ENCODE results near the gene C1orf116. TPM values are rescaled to one million over a fixed set of nuclear protein-coding genes. Genes with fewer than 3 reads are reported as not detected.

C1orf116 gene
- total RNA-seq, 4 donors from 2014 or later, result 52.8 to 173 (median 86.4) TPM

DNA sequence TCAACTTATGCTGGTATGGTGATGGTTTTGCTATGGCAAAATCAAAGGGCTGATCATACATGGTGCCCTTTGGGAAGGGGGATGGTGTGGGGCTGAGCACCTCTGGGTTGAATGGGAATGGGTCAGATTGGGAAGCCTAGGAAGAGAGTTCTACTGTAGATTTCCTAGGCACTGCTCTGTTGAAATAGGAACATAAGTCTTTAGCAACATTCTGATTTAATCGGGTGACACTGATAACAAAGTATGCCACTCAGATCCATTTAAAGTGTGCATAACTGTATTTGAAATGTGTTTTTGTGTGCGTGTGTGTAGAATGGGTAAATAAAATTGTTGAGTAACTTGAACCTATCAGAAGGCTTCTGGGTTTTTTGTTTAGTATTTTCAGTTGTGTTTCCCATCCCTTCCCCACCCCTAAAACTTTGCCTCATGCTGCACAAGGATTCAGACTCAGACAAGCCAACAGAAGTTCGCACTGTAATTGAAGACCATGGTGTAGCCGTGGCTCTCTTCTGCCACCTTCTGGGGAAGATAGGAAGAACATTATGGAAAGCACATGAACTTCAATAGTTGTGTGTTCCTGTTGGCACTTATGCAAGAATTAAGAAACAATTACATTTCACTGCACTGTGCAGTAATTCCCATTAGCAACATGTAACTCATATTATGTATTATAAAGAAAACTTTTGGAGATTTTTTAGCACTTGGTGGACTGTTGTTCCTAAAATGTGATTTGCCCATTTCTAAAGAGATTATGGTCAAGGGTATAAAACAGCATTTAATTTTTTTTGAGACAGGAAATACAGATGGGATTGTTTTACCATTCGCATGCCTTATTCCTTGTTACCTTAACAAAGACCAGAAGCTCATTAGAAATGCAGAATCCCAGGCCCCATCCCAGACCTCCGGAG, 45.2 kb upstream of the C1orf116 start:
- Histone ChIP-seq H3K36me3 (peaks cover 0 to 20% (median 0%) of the 10 kb centered on the region in 3 donors), H3K9me3 (no peaks in the 10 kb centered on the region), H3K4me1 (peaks cover 0 to 37% (median 11%) of the 10 kb centered on the region in 3 donors), H3K4me3 (no peak overlapping the region), H3K27me3 (no peaks in the 10 kb centered on the region), H3K27ac (no peak overlapping the region)
- TF ChIP-seq, protein P1, sequence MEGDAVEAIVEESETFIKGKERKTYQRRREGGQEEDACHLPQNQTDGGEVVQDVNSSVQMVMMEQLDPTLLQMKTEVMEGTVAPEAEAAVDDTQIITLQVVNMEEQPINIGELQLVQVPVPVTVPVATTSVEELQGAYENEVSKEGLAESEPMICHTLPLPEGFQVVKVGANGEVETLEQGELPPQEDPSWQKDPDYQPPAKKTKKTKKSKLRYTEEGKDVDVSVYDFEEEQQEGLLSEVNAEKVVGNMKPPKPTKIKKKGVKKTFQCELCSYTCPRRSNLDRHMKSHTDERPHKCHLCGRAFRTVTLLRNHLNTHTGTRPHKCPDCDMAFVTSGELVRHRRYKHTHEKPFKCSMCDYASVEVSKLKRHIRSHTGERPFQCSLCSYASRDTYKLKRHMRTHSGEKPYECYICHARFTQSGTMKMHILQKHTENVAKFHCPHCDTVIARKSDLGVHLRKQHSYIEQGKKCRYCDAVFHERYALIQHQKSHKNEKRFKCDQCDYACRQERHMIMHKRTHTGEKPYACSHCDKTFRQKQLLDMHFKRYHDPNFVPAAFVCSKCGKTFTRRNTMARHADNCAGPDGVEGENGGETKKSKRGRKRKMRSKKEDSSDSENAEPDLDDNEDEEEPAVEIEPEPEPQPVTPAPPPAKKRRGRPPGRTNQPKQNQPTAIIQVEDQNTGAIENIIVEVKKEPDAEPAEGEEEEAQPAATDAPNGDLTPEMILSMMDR (IDR thresholded peaks at IDR 0.05), result peak; percentile 63 to 94 (median 88)
- no peak for TF ChIP-seq POLR2A (IDR thresholded peaks at IDR 0.05)
- intact Hi-C loops (cut with DNase I), result no loop called here
- 38% methylated on average over 6 of the region's 6 CpGs for WGBS, 2 donors
- DNase-seq, result no peak

DNA sequence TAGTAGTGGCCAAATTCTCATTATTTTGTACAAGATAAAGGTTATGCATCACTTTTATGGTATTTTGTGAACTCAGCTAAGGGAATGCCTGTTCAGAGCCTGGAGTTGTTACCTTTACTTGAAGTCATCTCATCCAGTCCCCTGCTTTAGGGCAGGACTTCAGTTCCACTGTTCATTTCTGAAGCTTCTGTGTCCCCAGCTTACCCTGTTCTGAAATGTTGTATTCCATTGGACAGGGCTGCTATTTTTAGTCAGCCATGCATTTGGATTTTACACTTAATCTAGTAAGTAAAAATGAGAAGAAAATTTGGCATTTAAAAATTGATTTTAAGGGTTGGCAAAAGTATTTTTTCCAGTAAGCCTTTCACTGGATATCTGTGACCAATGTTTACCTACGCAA, 44.5 kb upstream of the C1orf116 start:
- WGBS, 2 donors, result 92 to 97% methylated on average over 1 of the region's 1 CpG

DNA sequence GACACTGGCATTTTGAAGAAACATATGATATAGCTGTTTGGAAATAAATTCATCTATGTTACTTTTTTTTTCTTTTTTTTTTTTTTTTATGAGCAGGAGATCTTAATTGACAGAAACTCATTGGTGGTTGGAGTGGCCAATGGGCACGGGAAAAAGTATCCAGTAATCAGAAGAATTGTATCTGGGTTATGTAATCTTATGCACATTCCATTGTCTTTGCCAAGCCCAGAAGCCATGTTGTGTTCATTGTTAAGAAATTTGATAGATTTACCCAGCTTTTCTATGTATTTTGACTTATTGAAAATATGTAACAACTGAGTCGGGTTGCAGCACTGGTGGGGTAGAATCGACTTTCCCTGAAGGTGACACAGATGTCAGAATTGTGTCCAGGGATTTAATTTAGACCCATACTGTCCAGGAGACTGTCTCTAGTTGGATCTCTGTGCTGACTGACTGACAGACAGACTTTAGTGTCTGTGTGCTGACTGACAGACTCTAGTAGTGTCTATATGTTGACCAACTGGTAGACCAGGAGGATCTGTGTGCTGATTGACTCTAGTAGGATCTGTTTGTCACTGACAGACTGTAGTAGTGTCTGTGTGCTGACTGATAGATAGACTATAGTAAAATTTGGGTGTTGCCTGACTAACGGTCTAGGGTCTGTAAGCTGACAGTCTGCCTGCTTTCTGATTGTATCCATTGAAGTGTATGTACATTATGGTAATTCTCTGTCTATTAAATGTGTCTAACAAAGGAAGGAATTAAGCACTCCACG, 43.8 kb upstream of the C1orf116 start:
- Histone ChIP-seq H3K27me3 (no peaks in the 10 kb centered on the region), H3K36me3 (peaks cover 0 to 34% (median 0%) of the 10 kb centered on the region in 3 donors), H3K27ac (no peak overlapping the region), H3K9me3 (no peaks in the 10 kb centered on the region), H3K4me1 (peaks cover 0 to 37% (median 11%) of the 10 kb centered on the region in 3 donors), H3K4me3 (no peak overlapping the region)
- no peak for DNase-seq
- TF ChIP-seq, protein P1 (IDR thresholded peaks at IDR 0.05), result no peak
- TF ChIP-seq POLR2A (IDR thresholded peaks at IDR 0.05), result no peak
- intact Hi-C loops (cut with DNase I), result no loop called here
- 54 to 70% methylated on average over 4 to 5 of the region's 5 CpGs for WGBS, 2 donors

More for the DNA sequence above, 44.5 kb upstream of the C1orf116 start:
- Histone ChIP-seq H3K27me3 (no peaks in the 10 kb centered on the region), H3K9me3 (no peaks in the 10 kb centered on the region), H3K4me1 (peaks cover 0 to 37% (median 11%) of the 10 kb centered on the region in 3 donors), H3K4me3 (no peak overlapping the region), H3K36me3 (peaks cover 0 to 28% (median 0%) of the 10 kb centered on the region in 3 donors), H3K27ac (no peak overlapping the region)
- DNase-seq, result no peak
- intact Hi-C loops (cut with DNase I), result no loop called here
- no peak for TF ChIP-seq POLR2A (IDR thresholded peaks at IDR 0.05)
- TF ChIP-seq, protein P1 (IDR thresholded peaks at IDR 0.05), result no peak

DNA sequence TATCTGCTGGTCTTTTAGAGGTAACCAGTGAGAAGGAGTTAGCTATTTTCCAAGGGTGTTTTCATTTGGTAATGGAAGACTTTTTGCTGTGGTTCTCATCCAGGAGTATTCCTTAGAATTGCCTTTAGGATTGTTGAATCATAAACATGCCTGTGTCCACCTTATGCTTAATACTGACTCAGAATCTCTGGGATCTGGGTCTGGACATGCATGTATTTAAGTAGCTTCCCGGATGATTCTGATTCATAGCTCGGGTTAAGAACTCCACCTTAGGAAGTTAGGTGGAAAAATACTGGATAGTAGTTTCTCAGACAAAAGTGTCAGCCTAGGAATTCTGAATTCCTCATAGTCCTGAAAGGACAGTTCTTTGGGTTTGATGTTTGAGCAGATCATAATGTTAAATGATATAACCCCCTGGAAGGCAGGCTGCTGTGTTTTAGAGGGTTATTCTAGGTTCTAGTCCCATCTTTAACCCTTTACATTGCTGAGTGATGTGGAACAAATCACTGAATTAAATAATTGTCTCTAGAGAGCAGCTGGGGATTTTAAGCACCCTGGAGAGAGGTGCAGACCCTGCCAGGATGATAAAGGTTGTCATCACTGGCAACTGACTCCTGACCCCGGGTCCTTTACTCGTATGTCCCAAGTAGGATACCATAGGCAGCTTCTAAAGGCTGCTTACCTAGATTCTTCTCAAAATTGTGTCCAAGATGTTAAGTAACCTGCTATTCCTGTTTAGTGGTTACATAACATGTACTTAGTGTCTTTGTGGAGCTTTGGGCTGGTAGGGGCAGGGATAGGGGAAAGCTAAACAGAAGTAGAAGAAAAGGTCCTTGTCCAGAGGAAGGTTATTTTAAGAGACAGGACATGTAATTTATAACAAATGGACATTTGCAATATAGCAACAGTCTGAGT, 41.6 kb upstream of the C1orf116 start:
- WGBS, 2 donors, result 28 to 33% methylated on average over 4 of the region's 4 CpGs
- H3K36me3 ChIP-seq, result peaks cover 3 to 50% (median 5%) of the 10 kb centered on the region in 3 donors

More for the DNA sequence above, 41.6 kb upstream of the C1orf116 start:
- Histone ChIP-seq H3K4me1 (peaks cover 0 to 37% (median 11%) of the 10 kb centered on the region in 3 donors), H3K9me3 (no peaks in the 10 kb centered on the region), H3K27me3 (no peaks in the 10 kb centered on the region), H3K4me3 (no peak overlapping the region), H3K27ac (peak overlapping the region; percentile 54 to 71 (median 64))
- TF ChIP-seq, protein P1 (IDR thresholded peaks at IDR 0.05), result no peak
- no peak for DNase-seq
- intact Hi-C loops (cut with DNase I), result no loop called here
